T-helper 9 cell (primary cell): ENCODE measurements around the gene TRANK1.
A peak's percentile ranks its signal among the peaks of the same experiment; 100 is the strongest.
"Not testable (repeated sequence)": the region's sequence is repeated elsewhere in the genome, so short reads cannot be mapped to it uniquely, and the experiment has no call there.

Source experiments
- DNase-seq: peaks from one replicate; pipeline ENCODE4 v3.0.0-alpha.2; 2020

The TRANK1 gene

DNA sequence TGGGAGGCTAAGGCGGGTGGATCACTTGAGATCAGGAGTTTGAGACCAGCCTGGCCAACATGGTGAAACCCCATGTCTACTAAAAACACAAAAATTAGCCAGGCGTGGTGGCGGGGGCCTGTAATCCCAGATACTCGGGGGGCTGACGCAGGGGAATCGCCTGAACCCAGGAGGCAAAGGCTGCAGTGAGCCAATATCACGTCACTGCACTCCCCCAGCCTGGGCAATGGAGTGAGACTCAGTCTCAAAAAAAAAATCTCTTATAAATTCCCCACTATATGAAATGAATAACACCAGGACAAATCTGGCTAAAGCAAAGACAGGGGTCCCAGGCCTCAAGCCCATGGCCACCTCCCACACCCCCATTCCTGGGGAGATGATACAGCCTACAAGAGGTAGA, 53.8 kb downstream of the TRANK1 start:
- DNase-seq = not testable (repeated sequence)

DNA sequence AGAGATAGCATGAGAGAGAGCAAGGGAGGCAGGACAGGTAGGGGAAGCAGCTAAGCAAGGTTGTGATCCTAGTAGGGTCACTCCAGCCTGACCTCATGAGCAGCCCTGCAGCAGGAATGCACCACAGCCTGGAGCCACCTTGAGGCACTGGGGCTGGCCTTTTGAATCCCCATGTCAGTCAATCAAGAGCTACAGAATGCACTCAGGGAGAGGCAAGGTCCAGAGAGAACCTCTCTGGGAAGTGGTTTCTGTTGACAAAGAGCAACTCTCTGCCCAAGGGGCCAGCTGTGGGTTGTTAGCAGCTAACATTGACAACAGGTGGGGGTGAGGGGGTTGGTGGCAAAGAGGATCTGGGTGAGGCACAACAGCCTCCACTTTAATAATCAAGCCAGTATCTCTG, 54.6 kb downstream of the TRANK1 start:
- no peak for DNase-seq

DNA sequence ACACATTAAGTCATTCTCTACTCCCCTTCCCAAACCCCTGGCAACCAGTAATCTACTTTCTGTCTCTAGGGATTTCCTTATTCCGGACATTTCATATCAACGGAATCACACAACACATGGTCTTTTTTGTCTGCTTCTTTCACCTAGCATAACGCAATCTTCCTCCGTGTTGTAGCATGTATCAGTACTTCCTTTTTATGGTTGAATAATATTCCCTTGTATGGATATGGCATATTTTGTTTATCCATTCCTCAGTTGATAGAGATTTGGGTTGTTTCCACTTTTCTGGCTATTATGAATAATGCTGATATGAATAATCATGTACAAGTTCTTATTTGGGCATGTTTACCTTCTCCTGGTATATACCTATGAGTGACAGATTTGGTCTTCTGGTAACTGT, 63.1 kb downstream of the TRANK1 start:
- no peak for DNase-seq

DNA sequence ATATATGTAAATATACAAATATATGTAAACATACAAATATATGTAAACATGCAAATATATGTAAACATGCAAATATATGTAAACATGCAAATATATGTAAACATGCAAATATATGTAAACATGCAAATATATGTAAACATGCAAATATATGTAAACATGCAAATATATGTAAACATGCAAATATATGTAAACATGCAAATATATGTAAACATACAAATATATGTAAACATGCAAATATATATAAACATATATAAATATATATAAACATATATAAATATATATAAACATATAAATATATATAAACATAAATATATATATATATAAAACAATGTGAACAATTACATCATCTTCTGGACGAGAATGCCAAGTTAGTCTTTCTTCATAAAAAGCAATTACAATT, 65.0 kb downstream of the TRANK1 start:
- not testable (repeated sequence) for DNase-seq

DNA sequence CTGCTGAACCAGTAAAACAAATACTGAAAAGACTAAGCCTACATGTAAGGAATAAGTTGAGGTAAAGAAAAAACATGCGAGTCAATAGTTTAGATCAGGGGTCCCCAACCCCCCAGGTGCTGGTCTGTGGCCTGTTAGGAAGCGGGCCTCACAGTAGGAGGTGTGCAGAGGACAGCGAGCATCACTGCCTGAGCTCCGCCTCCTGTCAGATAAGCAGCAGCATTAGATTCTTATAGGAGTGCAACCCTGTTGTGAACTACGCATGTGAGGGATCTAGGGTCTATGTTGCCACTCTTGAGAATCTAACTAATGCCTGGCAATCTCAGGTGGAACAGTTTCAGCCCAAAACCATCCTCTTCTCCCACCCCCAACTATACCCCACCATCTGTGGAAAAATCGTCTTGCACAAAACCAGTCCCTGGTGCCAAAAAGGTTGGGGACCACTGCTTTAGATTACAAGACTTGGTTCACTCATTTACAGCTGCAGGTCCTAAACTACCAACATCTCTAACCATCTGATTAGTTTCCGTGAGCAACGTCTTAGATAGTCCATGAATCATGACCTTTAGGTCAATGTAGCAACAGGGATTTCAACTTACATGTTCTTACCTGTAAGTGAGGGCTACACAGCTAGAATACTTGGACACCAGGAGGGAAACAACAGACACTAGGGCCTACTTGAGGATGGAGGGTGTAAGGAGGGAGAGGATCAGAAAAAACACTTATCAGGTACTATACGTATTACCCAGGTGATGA, 66.7 kb downstream of the TRANK1 start:
- no peak for DNase-seq

DNA sequence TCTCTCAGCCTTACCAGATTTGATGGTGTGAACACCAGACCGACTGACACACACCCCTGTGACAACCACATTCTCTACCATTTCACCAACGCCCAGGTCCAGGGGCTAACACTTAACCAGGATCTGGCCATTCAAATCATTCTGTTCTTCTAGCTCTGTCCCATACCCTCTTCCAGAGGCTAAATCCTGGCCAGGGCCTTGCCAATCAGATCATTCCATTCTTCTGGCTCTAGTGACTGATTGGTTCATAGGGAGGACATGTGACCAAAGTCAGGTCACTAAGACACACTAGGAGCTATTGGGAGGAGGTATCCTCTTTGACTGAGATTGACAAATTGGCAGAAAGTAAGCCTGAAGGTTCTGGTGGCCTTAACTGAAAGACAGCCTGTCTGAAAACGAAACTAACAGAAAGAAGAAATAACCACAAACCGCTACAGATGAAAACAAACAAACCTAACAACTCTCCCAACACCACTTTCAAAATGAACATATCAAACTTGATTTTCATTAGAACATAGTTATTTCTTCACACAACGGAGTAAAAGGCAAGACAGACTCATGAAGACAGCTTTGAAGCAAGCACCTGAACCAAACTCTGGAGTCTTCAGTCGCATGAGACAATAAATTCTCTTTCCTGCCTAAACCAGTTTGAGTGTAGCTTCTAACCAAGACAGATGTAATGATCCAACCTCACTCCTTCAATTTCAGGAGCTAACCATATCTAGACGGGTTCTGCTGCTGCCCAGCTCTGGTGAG, 68.5 kb downstream of the TRANK1 start:
- no peak for DNase-seq

DNA sequence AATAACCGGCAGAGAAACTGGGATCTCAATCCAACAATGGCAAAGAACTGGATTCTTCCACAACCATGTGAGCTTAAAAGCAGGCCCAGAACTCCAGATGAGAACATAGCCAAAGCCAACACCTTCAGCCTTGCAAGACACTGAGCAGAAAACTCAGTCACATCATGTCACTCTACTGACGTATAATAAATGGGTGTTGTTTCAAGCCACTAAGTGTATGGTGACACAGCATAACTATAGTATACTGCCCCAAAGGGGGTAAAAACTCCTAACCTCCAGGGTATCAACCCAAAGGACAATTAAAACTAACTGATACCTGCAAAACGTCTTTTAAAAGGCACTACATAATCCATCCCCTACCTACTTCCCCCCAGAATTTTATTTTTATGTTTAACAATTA, 69.5 kb downstream of the TRANK1 start:
- DNase-seq = no peak

DNA sequence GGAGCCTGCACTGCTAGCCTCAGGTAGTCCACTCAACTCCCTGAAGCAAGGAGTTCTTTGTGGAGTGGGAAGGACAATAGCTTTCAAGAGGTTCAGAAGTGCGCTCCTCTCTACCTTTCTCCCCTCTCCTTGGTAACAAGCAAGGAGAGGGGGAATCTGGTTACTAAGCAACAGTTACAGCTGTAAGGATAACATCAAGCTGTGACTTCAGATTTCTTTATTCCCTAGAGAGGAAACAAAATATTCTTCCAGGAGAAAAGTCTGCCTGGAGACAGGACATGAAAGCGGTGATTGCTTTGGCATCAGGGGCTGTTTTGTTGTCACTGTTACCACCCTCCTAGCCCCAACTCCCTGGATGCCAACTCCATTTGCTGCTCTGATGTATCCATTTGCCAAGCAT, 70.4 kb downstream of the TRANK1 start:
- no peak for DNase-seq

DNA sequence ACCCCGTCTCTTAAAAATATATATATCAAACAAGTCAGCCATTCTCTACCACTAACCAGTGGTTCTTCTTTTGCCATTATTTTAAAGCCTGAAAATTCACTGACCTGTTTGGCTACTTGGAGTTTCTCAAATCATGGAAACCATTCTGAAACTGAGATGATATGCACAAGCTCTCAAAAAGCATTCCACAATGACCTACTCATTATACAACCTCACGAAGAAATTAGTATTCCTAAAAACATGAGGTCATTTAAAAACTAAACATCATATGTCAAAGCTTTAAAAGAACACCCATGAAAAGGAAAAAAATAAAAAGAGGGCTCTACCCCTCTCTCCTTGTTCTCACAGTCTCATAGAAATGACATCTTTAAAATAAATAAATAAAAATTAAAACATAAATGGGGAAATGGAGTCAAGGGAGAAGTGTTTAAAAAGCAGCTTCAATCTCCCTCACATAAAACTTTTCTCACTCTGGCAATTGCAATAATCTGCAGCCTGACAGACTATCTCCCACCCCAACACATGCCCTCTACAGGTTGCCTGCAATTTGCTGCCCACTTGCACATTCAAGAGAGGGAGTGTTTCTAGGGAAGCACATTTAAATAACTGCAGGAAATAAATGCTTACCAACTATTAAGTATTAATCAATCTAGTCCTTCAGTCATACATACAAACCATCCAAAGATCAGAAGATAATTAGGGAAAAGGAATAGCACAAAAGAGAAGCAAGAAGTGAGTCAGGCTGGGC, 73.3 kb downstream of the TRANK1 start:
- DNase-seq = no peak

DNA sequence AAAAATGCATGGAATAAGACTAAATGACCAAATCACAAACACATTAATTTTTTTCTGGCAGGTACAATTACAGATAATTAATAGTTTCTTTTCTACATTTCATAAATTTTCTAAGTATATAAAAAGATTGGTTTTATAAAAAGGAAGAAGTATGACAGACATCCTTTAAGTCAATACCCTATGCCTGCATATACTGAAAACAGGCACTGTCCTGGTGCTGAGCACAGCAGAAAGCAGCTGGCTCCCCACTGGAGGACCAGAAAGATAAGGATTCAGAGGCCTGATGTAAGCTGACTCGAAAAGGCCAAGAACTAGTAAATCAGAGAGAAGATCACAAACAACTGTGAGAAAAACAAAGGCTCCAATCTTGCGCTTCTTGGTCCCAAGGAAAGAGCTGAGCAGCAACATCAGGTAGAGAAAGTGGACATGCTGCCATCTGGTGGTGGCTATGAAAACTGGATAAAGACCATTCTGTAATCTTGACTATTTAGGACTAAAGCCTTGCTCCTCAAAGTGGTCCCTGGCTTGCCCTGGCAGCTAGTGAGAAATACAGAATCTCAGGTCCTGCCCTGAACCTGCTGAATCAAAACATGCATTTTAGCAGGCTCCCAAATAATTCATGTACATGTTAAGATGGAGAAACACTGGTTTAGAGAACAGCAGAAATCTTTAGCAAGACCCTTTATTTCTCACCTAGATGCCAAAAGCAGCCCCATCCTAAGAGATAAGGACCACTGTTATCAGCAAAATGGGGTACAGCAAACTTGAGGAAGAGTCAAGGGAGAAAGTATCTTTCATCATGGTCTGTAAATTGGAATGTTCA, 76.0 kb downstream of the TRANK1 start:
- peak; percentile 27 for DNase-seq

DNA sequence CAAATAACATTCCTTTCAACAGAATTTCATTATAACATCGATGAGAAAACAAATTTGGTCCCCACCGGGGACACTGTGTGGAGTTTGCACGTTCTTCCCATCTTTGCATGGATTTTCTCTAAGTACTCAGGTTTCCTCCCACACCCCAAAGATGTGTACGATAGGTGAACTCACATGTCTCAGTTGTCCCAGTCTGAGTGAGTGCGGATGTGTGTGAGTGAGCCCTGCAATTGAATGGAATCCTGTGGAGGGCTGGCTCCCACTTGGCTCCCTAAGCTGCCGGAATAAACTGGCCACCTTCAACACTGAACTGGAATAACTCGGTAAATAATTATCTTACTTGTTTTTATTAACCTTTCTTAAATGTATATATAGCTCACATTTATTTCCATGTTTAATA, 77.0 kb downstream of the TRANK1 start:
- DNase-seq = no peak

DNA sequence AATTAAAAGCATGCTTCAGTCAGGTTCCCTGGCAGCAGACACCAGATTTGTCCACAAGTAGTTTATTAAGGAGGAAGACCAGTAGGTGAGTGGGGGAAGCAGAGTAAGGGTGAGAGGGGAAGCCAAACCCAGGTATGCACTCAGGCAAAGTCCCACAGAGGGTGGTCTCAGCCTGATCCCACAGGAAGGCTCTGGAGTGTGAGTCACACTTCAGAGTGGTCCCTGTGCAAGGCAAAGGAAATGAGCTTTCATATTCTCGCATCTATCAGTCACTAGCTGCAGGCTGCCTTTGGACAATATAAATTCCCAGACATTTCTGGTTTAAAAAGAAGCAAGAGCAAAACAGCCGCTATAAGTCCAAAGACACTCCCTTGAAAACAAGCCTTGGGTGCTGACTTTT, 78.5 kb downstream of the TRANK1 start:
- DNase-seq = no peak

DNA sequence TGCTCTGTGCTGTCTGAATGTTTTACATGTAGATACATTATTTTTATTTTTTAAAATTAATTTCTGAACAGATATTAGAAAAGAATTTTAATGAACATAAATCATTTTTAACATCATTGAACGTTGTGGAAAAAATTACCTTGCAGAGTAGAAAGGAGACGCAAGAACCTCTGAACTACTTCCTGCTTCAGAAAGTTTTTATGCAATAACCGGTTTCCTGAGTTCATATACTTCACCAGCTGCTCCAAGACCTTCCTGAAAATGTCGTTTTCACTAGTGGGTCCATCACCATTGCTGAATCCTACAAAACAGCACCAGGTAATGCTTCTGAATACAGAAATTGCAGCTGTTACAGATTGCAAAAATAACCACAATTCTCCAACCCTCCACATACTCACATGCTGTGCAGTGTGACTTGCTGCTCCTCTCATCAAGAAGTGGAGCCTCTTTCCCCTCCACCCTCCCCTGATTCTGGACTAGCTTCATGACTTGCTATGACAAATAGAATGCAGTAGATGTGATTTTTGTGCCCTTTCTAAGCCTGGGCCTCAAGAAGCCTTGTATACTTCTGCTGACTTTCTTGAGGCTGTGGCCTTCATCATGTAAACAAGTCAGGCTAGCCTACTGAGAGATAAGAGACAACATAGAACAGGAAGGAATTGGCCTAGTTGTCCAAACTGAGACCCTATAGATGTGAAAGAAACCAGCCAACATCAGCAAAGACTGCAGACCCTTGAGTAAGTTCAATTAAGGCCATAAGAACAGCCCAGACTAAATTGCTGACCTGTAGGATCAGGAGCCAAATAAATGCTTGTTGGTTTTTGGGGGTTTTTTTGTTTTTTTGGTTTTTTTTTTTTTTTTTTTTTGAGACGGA, 80.4 kb downstream of the TRANK1 start:
- DNase-seq = no peak

DNA sequence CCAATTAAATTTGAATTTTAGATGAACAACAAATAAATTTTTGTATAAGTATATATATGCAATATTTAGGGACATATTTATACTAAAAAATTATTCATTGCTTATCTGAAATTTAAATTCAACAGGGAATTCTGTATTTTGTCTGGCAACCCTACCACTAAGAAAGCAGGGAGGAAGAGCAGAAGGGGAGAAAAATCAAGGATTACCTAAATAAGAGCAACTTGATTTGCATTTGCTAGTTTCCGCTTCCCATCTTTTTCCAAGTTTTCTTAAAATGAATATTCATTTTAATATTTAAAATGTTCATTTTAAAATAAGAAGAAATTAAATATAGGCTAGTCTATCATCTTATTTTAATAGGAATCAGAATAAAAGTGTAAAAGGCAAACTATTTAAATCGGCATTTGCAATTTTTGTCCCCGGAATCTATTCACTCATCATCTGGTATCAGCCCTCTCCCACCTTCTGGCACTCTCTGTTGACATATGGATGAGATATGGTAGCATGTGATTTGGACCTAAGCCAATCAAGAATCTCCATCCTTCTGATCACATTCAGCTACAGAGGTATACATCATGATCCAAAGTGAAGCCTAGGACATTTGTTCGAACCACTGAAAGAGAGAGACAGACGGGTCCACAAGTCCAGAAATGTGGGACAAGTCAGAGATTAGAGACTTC, 82.6 kb downstream of the TRANK1 start:
- DNase-seq = no peak

DNA sequence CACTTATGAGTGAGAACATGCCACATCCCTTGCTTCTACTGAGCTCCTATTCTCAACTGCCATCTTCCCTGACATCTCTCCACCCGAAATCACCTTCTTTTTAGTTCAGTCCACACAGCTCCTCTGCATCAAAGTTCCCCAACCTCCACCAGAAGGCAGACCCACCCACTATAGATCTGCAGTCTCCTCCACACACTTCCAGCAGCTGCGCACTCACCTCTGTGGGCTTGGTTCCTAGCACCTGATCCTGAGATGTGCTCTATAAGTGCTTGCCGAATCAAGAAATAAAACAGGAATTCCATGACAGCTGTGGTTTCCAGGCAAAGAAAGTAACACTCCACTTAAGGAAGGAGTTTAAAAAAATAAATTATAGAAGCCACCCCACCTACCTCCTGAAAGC, 85.4 kb downstream of the TRANK1 start:
- DNase-seq = no peak

DNA sequence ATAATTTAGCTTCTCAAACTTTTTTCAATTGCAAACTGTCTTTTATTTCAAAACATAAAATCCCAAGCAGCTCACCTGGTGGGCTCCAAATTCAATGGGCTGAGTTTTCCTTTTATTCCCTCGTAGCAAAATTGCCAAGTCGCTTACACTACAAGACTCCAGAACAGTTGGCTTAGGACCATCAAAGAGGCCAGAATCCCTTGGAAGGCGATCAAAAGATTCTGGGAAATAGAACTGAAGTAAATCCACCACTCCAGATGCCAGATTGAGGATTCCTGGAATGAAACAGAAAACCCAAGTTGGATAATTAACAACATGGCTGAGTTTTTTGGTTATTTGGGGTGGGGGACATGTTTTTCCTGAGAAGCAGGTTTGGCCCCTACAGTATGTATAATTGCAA, 92.8 kb downstream of the TRANK1 start:
- no peak for DNase-seq

DNA sequence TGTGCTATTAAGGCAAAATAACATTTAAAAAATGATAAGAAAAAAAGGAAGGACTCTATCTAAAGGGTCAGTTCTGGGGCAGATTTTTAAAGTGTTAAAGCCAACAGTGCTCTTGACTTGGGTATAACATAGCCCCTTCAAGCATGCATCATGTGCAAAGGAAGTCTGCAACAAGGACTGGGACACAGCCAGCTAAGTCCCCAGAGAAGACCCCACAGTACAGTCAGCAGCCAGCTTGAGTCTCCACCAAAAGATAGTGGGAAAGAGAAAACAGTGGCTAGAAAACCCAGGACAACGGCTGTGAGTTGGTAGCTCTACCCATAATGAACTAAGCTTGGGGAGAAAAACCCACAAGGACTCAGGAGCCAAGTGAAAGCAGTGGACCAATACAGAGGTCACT, 94.1 kb downstream of the TRANK1 start:
- no peak for DNase-seq

DNA sequence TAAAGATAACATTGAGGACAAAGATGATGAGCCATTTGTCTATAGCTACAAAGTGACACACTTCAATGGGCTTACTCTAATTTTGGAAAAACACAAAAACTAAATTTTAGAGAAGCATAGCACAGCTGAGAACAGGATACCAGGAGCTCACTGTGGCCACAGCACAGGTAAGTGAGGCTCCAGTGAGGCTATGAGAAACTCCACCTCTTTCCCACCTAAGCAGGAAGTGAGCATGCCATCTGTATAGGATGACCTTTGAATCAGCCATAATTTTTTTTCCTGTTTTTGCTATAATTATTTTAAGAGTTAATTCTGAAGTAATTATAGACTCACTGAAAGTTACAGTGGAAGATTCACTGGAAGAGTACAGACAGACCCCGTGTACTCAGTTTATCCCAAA, 98.4 kb downstream of the TRANK1 start:
- no peak for DNase-seq

DNA sequence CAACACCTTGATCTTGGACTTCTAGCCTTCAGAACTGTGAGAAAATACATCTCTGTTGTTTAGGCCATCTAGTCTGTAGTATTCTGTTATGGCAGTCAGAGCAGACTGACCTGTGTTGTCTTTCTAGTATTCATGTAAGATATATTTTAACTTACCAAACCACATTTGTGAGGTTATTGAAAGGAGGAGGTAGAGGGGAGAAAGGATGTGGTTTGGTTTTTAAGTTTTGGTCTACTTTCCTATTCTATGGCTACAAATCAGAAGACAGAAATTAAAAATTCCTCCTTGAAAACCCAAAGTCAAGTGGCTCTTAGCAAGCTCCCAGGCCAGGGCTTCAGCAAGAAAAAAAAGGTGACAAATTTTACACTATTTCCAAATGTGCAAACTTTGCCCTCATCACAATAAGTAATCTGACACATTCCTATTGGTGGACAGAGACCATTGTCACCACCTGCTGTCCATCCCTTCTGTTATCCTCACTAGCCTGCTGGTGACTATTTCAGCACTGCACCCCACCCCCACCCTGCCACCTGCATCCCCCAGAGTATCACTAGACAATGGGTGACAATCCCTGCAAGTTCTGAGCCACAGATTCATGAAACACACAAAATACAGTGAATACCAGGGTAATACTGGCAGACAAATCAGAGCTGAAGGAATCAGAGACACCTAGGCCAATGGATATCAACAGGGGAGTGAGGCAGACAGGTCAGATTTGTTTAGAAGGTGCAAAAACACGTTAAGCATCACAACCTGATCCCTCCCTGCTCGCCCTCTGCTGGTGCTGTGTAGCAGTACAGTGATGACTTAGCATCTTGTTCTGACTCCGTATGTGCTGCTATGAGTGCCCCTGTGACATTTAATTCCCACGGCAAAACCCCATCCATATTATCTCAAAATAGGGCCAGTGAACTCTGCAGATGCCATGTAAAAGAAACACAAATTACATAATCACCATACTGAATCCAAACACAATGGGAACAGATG, 101.5 kb downstream of the TRANK1 start:
- peak; percentile 35 for DNase-seq

DNA sequence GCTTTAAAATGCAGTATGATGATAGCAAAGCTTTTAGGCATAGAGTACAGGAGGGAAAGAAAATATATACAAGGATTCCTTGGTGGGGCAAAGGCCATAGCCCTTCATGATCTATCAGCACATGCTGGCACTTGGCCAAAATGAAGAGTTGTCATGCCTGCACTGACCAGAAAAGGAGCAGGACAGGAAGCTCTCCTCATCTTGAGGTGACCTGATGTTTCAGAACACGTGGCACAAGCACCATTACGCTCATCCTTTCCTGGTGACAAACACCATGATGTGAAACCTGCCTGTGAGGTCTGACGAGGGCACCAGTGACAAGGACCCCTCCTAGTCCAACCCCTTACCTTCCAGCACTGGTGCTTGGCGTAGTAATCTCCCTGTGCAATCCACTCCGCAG, 102.6 kb downstream of the TRANK1 start:
- DNase-seq = no peak
